Fibroblast of the conjunctiva (primary cell): ENCODE data around the gene DPP10.
"Not testable (repeated sequence)": the region's sequence is repeated elsewhere in the genome, so short reads cannot be mapped to it uniquely, and the experiment has no call there.

Source experiments
- DNase-seq: peaks from one replicate; pipeline ENCODE4 v3.0.0-alpha.2; 2010; ENCODE audit warnings: low read depth

Gene DPP10

DNA sequence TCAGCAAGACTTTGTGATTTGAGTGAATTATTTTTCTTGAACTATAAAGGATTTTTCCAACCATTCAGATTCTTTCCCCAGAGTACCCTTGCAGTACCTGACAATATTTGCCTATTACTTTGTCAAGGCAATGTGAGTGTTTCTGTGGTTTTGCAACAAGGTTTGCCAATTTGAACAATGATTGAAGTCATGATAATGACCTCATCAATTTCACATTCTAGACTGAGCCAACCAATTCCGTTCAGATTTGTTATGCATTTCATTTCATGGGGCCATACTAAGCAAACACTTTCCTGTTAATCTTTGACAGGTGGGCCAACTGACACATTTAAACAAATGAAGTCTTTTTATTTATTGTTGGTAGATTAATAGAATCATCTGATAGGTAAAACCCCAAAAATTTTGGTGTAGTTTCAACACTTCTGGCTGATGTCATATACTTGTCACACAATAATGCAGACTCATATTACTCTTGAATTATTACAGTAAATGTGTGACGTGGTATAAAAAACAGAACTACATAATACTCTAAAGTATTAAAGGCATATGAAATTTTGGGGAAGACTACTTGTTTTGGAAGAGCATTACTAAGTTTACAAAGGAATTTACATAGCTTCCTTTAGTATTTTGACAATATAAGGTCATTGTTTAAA, 526.4 kb downstream of the DPP10 start:
- no peak for DNase-seq

GRCh38 chr2:115004321-115004720, 561.9 kb downstream of the DPP10 start:
- DNase-seq, result not testable (repeated sequence)

GRCh38 chr2:115011721-115012120, 569.3 kb downstream of the DPP10 start:
- no peak for DNase-seq

DNA sequence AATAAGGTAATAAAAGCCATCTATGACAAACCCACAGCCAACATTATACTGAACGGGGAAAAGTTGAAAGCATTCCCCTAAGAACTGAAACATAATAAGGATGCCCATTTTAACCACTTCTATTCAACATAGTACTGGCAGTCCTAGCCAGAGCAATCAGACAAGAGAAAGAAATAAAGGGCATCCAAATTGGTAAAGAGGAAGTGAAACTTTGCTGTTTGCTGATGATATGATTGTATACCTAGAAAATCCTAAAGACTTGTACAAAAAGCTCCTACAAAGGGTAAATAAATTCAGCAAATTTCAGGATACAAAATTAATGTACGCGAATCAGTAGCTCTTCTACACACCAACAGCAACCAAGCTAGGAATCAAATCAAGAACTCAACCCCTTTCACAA, 579.6 kb downstream of the DPP10 start:
- DNase-seq, result not testable (repeated sequence)

- no peak for DNase-seq
Measured at GRCh38 chr2:115034801-115035200, 592.4 kb downstream of the DPP10 start.

GRCh38 chr2:115036818-115037217, 594.4 kb downstream of the DPP10 start:
- no peak for DNase-seq

DNA sequence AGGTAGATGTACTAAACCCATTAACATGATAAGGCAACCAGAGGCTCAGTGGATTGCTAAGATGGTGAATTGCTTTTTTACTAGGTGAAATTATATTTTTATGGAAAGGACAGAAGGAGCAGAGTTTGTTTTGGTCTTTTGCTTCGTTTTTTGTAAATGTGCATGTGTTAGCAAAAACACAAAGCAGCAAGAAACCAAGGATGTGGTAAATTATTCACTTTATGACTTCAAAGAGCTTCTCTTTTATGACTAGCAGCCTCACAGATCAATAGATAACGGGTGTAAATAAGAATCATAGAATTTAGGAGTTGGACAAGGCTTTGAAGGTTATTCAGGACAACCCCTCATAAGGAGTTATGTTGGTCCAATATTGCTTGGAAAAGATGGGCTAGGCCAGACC, 615.0 kb downstream of the DPP10 start:
- no peak for DNase-seq

DNA sequence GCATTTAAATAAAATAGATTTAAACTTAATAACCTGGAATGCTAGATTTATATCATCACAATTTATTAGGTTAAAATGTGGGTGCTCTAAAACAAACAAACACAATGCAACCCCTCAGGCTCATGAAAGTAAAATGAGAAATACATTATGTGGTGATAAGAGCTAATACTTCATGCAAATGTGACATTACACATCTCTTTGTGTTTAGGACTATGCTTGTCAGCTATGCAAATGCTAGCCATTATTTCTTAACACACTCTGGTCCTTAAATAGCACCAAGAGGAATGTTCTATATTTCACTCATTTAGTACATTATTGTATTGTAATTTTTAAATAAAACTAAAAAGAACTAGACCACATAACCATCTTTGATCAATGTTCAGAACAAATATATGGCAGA, 627.6 kb downstream of the DPP10 start:
- no peak for DNase-seq

- DNase-seq, result no peak
Measured at GRCh38 chr2:115071534-115071933, 629.1 kb downstream of the DPP10 start.

- no peak for DNase-seq
Measured at GRCh38 chr2:115075800-115076199, 633.4 kb downstream of the DPP10 start.

- DNase-seq, result no peak
Measured at GRCh38 chr2:115077626-115078025, 635.2 kb downstream of the DPP10 start.

- no peak for DNase-seq
Measured at GRCh38 chr2:115083225-115083624, 640.8 kb downstream of the DPP10 start.

DNA sequence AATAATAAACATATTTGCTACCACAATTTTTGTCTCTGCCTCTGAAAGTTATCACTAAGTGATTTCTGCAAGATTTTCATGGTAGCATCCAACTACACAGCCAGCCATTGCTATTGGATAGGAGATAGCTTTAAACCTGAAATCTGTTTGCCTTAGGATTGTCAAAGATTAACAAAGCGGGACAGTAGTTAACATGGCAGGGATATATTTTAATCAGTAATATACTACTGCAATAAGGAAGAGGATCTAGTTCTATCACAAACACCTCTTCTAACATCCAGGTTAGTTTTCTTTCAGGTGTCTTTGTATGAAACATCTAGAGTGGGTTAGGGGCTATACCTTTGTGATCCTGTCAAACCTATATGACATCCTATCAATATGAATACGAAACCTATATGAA, 641.3 kb downstream of the DPP10 start:
- DNase-seq, result no peak

DNA sequence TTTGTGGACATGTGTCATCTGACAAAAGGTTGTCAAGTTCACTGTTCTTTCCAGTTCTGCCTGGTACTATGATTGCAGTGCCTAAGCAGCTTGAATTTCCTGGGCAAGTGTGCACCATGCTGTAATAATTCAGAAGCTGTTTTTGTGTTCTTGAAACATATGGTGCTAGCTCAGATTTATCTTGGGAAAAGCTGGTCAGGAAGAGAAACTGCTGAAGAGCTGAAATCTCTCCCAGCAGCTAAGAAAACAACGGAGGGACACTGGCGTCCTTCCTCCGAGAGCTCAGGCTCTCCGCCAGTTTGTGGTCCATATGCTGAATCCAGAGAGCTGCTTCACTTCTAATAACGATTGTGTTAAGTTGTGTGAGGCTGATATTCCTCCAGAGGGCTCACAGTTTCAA, 642.0 kb downstream of the DPP10 start:
- DNase-seq, result no peak

DNA sequence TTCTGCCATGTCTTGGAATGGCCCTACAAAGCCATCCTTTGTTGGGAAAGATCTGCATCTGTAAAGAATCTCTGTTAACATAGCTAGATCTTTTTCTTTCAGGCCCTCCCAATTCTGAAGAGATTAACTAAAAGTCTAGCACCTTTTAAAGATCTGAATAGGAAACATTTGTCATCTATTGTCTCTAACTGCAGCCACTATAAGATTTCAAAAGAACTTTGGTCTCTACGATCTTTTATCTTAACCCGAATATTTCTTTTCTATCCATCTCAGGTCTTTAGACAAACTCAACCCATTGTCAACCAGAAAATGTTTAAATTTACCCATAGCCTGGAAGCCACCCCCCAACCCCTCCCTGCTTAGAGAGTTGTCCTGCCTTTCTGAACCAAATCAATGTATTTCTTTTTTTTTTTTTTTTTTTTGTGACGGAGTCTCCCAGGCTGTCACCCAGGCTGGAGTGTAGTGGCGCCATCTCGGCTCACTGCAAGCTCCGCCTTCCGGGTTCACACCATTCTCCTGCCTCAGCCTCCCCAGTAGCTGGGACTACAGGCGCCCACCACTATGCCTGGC, 643.7 kb downstream of the DPP10 start:
- not testable (repeated sequence) for DNase-seq

DNA sequence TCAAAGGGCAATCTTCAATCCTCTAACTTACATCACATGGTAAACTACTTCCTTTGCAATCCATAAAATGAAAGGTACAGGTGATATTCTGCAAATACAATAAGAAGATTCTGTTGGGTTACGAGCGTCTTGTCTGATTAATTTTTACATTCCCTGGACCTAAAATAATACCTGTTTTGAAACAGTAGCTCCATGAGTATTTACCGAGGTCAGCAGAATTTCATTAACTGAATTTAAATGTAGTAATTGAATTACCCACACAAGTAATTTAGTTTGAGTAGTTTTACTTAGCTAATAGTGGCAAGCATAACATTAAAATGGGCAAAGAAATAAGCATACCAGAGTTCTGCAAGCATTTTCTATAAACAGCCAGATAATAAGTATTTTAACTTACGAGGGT, 652.0 kb downstream of the DPP10 start:
- no peak for DNase-seq

- no peak for DNase-seq
Measured at GRCh38 chr2:115105966-115106365, 663.5 kb downstream of the DPP10 start.

GRCh38 chr2:115115135-115115534, 672.7 kb downstream of the DPP10 start:
- no peak for DNase-seq

DNA sequence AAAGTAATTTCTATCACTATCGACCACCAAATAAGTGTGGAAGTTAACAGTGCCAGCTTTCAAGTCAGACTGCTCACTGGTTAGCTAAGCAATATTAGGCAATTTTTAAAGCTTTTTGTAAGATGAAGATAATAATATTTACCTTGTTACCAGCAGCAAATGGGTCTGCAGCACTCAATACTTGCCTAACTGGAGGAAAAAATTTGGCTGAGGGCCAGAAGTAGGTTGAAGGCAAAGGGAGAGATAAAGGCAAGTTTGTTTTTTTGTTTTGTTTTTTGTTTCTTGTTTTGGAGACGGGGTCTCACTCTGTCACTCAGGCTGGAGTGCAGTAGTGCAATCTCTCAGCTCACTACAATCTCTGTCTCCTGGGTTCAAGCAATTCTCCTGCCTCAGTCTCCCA, 675.9 kb downstream of the DPP10 start:
- DNase-seq, result no peak

- DNase-seq, result no peak
Measured at GRCh38 chr2:115119086-115119485, 676.6 kb downstream of the DPP10 start.

- DNase-seq, result no peak
Measured at GRCh38 chr2:115122701-115123100, 680.3 kb downstream of the DPP10 start.

DNA sequence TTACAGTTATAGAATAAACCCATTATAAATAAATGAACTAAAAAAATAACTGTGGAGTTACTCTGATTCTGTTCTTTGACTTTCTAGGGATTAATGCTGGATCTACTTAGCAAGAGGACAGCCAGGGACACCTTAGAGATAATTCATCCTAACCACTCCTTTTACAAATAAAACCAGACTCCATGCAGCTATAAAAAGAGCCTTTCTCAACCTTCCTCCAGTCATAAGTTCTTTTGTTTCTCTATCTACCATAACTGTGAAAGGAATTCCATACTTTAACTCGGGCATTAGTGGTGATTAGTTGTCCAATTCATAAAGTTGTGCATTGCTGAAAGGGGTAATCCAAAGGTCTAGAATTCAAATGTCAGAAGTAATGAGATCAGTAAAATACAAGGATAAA, 682.4 kb downstream of the DPP10 start:
- no peak for DNase-seq

GRCh38 chr2:115129536-115129935, 687.1 kb downstream of the DPP10 start:
- no peak for DNase-seq

- DNase-seq, result no peak
Measured at GRCh38 chr2:115160531-115161080, 718.2 kb downstream of the DPP10 start.
